GM21360 (cell line): ENCODE data around the gene ANKRD6.
A peak's percentile ranks its signal among the peaks of the same experiment; 100 is the strongest.

Experiments used
- ATAC-seq: cut with Tn5 transposase; IDR thresholded peaks from one replicate; pipeline ENCODE4 v1.9.1; 2021; ENCODE audit warnings: mild to moderate bottlenecking, moderate library complexity; ENCODE audit not compliant: unreplicated experiment

The ANKRD6 gene

GRCh38 chr6:89412071-89413005, 20.6 kb upstream of the ANKRD6 start, which contains the start of gene RRAGD:
Gene RRAGD (minus strand): TSS chr6:89412273. CDS start chr6:89411993, 280 bp downstream.
- peak; percentile 77 for ATAC-seq

GRCh38 chr6:89413006-89413400, 19.9 kb upstream of the ANKRD6 start:
- ATAC-seq = no peak

GRCh38 chr6:89414215-89414614, 18.7 kb upstream of the ANKRD6 start:
- no peak for ATAC-seq

DNA sequence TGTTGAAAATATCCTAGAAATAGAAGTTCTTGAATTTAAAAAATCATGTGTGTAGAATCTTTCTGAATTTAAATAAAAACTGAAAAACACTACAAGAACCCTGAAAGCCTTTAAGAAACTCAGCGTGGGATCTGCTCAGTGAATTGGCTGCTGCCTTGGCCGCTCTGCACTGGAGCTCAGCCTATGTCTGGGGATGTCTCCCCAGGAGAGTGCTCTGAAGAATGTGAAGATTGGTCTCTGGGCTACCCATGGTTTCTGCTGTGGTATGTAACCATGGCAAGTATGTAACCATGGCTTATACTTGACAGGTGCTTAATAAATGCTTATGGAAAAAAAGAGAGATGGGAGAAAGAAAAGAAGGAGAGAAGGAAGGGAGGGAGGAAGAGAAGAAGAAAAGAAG, 17.8 kb upstream of the ANKRD6 start:
- ATAC-seq = no peak

DNA sequence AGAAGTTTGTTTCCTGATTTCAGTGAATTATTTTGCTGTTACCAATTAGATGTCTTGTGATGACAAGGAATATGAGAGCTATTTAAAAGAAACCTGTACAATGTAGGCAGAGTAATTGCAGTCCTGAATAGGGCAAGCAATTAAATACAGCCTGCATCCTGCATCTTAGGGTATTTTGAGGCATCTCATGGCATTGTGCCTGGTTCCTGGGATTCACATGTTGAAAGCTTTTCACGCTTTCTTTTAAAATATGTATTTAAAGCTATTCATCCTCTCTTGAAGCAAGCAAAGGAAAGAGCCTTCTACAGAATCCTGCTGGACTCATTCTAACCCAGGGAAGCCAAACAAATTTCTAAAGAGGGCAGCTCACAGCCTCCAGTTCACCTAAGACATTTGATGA, 16.2 kb upstream of the ANKRD6 start:
- ATAC-seq = no peak

GRCh38 chr6:89430201-89430962, 2.6 kb upstream of the ANKRD6 start:
- no peak for ATAC-seq

- ATAC-seq = no peak
These were observed 549 bp downstream of the ANKRD6 start for GRCh38 chr6:89433252-89434149.

DNA sequence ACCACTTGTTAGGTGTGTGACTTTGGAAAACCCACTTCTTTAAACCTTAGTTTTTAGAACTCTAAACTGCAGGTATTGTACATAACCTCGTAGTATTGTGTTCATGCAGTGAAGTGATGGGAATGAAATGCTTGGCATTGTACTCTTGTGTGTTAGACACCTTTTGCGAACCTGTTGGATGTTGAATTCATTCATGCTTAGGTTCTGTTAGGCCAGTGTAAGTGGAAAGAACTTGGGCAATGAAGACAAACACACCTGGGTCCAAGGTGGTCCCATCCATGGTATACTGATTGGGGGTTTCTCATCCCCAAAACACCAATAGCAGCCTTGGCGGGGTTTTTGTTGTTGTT, 1.2 kb downstream of the ANKRD6 start:
- ATAC-seq = no peak

DNA sequence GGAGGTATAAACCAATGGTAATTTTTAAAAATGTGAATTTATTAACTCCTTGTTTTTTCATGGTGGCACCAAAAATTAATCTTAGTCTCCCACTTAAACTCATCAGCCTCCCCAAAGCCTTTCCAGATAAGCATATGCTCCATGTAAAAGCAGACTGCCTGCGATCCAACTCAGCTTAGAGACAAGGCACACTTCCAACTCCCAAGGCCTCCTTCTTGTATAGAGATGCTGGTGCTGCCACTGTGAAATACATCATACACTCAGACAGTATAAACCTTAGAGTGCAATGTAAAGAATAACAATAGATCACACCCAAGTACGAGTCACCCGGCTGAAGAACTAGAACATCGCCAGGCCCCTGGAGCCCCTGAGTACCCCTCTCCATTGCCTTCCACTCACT, 2.0 kb downstream of the ANKRD6 start:
- no peak for ATAC-seq

- no peak for ATAC-seq
These were observed 3.3 kb downstream of the ANKRD6 start for GRCh38 chr6:89436226-89436625.

GRCh38 chr6:89438248-89438647, 5.3 kb downstream of the ANKRD6 start:
- no peak for ATAC-seq

- no peak for ATAC-seq
These were observed 6.1 kb downstream of the ANKRD6 start for GRCh38 chr6:89439014-89439413.

- no peak for ATAC-seq
These were observed 7.2 kb downstream of the ANKRD6 start for GRCh38 chr6:89440200-89440599.

GRCh38 chr6:89443658-89444057, 10.7 kb downstream of the ANKRD6 start:
- no peak for ATAC-seq

GRCh38 chr6:89449193-89449592, 16.2 kb downstream of the ANKRD6 start:
- ATAC-seq = no peak

- no peak for ATAC-seq
These were observed 19.3 kb downstream of the ANKRD6 start for GRCh38 chr6:89452281-89452680.

DNA sequence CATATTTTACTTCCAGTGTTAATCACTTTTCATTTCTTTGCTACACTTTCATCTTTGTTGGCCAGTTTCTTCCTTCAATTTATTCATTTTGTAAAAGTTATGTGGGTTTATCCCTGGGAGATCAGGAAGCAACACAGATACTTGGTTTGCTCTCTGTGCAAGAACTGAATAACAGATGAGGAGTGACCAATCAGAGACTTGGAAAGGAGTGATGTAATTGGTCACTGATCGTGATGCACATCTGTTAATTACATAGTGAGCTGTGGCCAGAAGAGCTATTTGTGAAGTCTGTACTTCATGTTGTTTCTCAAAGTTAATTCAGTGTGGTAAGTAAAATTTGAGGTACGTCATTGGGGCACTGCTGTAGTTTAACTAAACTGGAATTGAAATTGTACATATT, 21.3 kb downstream of the ANKRD6 start:
- ATAC-seq = no peak

- no peak for ATAC-seq
These were observed 25.8 kb downstream of the ANKRD6 start for GRCh38 chr6:89458704-89459103.

DNA sequence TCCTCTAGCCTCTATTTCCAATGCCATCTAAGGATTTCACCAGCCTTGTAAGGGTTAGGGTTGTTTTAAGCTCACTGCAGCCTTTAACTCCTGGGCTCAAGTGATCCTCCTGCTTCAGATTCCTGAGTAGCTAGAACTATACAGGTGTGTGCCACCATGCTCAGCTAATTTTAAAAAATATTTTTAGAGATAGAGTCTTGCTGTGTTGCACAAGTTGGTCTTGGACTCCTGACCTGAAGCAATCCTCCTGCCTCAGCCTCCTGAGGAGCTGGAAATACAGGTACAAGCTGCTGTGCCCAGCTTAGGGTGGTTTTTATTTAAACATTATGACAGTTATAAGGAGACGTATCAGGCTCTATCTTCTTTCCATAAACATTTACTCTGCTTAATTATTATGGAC, 26.5 kb downstream of the ANKRD6 start:
- no peak for ATAC-seq

DNA sequence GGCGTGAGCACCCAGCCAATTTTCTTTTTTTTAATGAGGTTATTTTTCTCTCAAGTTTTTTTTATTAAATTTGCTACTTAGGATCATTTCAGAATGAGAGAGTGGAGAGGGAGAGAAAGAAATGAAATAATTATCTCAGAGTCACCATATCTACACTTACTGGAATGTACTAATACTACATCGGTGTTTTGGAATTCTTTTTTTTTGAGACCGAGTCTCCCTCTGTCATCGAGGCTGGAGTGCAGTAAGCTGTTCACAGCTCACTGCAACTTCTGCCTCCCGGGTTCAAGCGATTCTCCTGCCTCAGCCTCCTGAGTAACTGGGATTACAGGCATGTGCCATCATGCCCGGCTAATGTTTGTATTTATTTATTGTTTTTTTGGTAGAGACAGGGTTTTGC, 27.8 kb downstream of the ANKRD6 start:
- no peak for ATAC-seq

DNA sequence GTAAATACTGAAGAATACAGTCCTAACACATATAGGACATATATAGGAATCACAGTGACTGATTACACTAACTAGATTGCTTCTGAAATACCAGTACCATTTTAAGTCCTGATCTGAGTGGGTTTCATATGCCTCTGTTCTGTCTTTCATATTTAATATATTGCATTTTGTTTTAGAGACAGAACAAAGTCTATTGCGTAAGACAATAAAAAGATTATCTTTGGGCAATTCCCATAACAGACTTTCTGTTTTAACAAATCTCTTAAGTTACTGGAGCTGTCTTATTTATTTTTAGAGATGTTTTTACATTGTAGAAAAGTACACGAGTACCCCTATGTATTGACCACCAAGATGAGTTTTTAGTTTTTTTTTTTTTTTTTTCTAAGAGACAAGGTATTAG, 29.6 kb downstream of the ANKRD6 start:
- ATAC-seq = no peak
